GM18870 (cell line): ENCODE results near the gene OSR1.
"Not testable (repeated sequence)": the region's sequence is repeated elsewhere in the genome, so short reads cannot be mapped to it uniquely, and the experiment has no call there.

Experiments used
- ATAC-seq: cut with Tn5 transposase; IDR thresholded peaks from one replicate; pipeline ENCODE4 v1.9.1; 2021; ENCODE audit warnings: moderate library complexity; ENCODE audit not compliant: unreplicated experiment

The OSR1 gene

GRCh38 chr2:19337202-19337601 lies 21.2 kb downstream of the OSR1 start:
- no peak for ATAC-seq

GRCh38 chr2:19336781-19337180 lies 21.6 kb downstream of the OSR1 start:
- no peak for ATAC-seq

GRCh38 chr2:19332503-19332902 lies 25.9 kb downstream of the OSR1 start:
- no peak for ATAC-seq

- no peak for ATAC-seq
These were observed 27.0 kb downstream of the OSR1 start for GRCh38 chr2:19331450-19331849.

- no peak for ATAC-seq
These were observed 28.0 kb downstream of the OSR1 start for GRCh38 chr2:19330436-19330835.

- ATAC-seq: no peak
These were observed 29.0 kb downstream of the OSR1 start for GRCh38 chr2:19329445-19329844.

GRCh38 chr2:19327496-19327895 lies 30.9 kb downstream of the OSR1 start:
- no peak for ATAC-seq

GRCh38 chr2:19321946-19322345 lies 36.5 kb downstream of the OSR1 start:
- no peak for ATAC-seq

GRCh38 chr2:19320813-19321212 lies 37.6 kb downstream of the OSR1 start:
- ATAC-seq: no peak

- no peak for ATAC-seq
These were observed 38.7 kb downstream of the OSR1 start for GRCh38 chr2:19319698-19320097.

GRCh38 chr2:19319064-19319463 lies 39.4 kb downstream of the OSR1 start:
- no peak for ATAC-seq

- no peak for ATAC-seq
These were observed 44.9 kb downstream of the OSR1 start for GRCh38 chr2:19313553-19313952.

- ATAC-seq: no peak
These were observed 45.5 kb downstream of the OSR1 start for GRCh38 chr2:19312949-19313348.

- ATAC-seq: not testable (repeated sequence)
These were observed 52.4 kb downstream of the OSR1 start for GRCh38 chr2:19306065-19306464.

GRCh38 chr2:19305400-19306055 lies 52.9 kb downstream of the OSR1 start:
- not testable (repeated sequence) for ATAC-seq

GRCh38 chr2:19301706-19302105 lies 56.7 kb downstream of the OSR1 start:
- no peak for ATAC-seq
